Transverse colon (tissue), 4 donors: Measurements from ENCODE around the gene MCM8. TPM values are rescaled to one million over a fixed set of nuclear protein-coding genes. Genes with fewer than 3 reads are reported as not detected.

Source experiments
- DNase-seq: peaks from one replicate; pipeline ENCODE4 v3.0.0-alpha.2; 2019
- H3K27ac ChIP-seq, 4 donors: fragments of 200-600 bp; sonication (generic); 2 replicates each; pipeline ENCODE4 v1.5.1; 2016 to 2018; ENCODE audit warnings: inconsistent platforms in 4 of 4
- H3K27me3 ChIP-seq: fragments of 200-600 bp; sonication (generic); 2 replicates; pipeline ENCODE4 v1.5.1; 2017; ENCODE audit warnings: inconsistent platforms
- H3K36me3 ChIP-seq, 4 donors: fragments of 200-600 bp; sonication (generic); 2 replicates each; pipeline ENCODE4 v1.5.1; 2017 to 2019; ENCODE audit warnings: inconsistent platforms in 4 of 4
- H3K4me1 ChIP-seq, 4 donors: fragments of 200-600 bp; sonication (generic); 2 replicates each; pipeline ENCODE4 v1.5.1; 2017 to 2020; ENCODE audit warnings: inconsistent platforms in 4 of 4
- H3K4me3 ChIP-seq, 4 donors: fragments of 200-600 bp; sonication (generic); 1 replicate in 1 of 4; 2 replicates in 3 of 4; pipeline versions ENCODE4 v1.5.1 to v1.6.1; 2017 to 2019; ENCODE audit warnings: inconsistent platforms in 4 of 4
- H3K9me3 ChIP-seq, 2 donors: fragments of 200-600 bp; sonication (generic); 2 replicates each; pipeline ENCODE4 v1.5.1; 2017 to 2019; ENCODE audit warnings: inconsistent platforms in 2 of 2
- CTCF ChIP-seq, 5 experiments: fragments of 200-600 bp in 3 of 5; fragments of 450-650 bp in 2 of 5; sonication (generic) in 3 of 5; IDR thresholded peaks; 1 replicate in 2 of 5; 2 replicates in 3 of 5; pipeline ENCODE4 v1.5.1; 2016 to 2017; ENCODE audit warnings: antibody characterized with exemption in 5 of 5, inconsistent platforms in 3 of 5, mild to moderate bottlenecking in 2 of 5, moderate library complexity in 1 of 5
- EP300 ChIP-seq: sonication (generic); formaldehyde crosslinking; IDR thresholded peaks from one replicate; pipeline ENCODE4 v1.6.1; 2017; ENCODE audit warnings: antibody characterized with exemption, low read depth
- POLR2A ChIP-seq: fragments of 450-650 bp; IDR thresholded peaks from one replicate; pipeline ENCODE4 v1.6.1; 2016; ENCODE audit warnings: antibody characterized with exemption, mild to moderate bottlenecking, moderate library complexity
- POLR2AphosphoS5 ChIP-seq, 3 donors: sonication (generic); formaldehyde crosslinking; IDR thresholded peaks; one replicate each; pipeline ENCODE4 v1.6.1; 2016; ENCODE audit warnings: antibody characterized with exemption in 3 of 3
- WGBS, 2 donors: methylation state at CpG; one replicate each; pipeline ENCODE4 v1.1.5; 2018; ENCODE audit warnings: low coverage in 1 of 2; 5-methylcytosine and 5-hydroxymethylcytosine counted together
- in situ Hi-C, 4 donors: fragments of 200-750 bp; cut with MboI; loops; one replicate each; pipeline versions ENCODE4 v1.15.0 to v1.15.1; 2017; ENCODE audit warnings: low sequenced_read_pairs in 3 of 4, low pct_ligation_motif_present in 1 of 4, low pct_unique_long_range_greater_than_20kb in 1 of 4
- intact Hi-C: fragments of 100-400 bp; cut with DNase I; formaldehyde crosslinking; loops from one replicate; pipeline ENCODE4 v1.15.1; 2023; ENCODE audit warnings: low total_unique reads
- total RNA-seq, 4 donors: library from RNA; depleted of rRNA; stranded (reverse); fragments of >200 nt; gene quantifications; one replicate each; pipeline ENCODE4 v1.1.0, GENCODE V29; 2016

MCM8 gene
- total RNA-seq, 4 donors from 2014 or later, result 2.6 to 8.6 (median 4.7) TPM

DNA sequence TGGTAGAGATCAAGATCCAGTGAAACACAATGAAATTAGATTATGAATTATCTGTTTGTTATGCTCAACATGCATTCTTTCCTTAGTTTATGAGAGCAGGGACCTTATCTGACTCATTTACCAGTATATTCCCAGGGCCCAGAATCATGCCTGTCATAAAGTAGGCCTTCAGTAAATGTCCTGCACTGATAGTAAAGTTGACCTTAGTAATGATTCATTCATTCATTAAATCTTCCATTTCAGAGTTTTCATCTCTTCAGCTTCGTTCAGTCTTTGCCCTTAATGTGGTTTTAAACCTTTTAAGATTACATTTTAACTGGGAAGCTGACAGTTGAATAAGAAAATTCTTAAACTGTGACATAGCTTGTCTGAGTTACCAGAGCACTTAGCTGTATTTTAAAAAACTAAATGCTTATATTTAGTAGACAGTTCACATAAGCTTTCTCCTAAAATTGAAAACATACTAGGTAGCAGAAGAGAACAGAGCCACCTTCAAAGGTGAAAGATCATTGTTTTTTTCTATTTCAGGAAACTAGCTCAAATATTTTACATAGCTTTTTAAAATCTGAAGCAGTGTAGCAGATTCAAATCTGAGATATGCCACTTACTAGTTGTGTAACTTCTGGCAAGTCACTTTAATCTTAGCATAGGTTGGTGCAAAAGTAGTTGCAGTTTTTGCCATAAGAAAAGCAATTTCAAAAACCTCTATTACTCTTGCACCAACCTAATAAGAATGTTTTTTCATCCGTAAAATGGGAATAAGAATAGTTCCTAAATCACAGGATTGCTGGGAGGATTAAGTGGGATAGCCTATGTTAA is 41.4 kb downstream of the MCM8 start:
- Histone ChIP-seq H3K27ac (peak overlapping the region in 2 of 4 donors; percentile 33 to 39), H3K27me3 (no peaks in the 10 kb centered on the region), H3K4me1 (peaks cover 0 to 3% (median 0%) of the 10 kb centered on the region in 4 donors), H3K9me3 (no peaks in the 10 kb centered on the region), H3K4me3 (no peak overlapping the region), H3K36me3 (peaks cover 0 to 24% (median 5%) of the 10 kb centered on the region in 4 donors)
- WGBS, 2 donors, result 62 to 68% methylated on average over 2 of the region's 2 CpGs
- TF ChIP-seq EP300, result no peak
- TF ChIP-seq POLR2AphosphoS5 (IDR thresholded peaks at IDR 0.05), result no peak
- intact Hi-C loops, result no loop called here
- in situ Hi-C loops, result loop anchor here in 1 of 4 donors (10.0 kb wide), 1 partner anchor 47 kb away; no protein-coding TSS in a partner anchor
- DNase-seq, result no peak

DNA sequence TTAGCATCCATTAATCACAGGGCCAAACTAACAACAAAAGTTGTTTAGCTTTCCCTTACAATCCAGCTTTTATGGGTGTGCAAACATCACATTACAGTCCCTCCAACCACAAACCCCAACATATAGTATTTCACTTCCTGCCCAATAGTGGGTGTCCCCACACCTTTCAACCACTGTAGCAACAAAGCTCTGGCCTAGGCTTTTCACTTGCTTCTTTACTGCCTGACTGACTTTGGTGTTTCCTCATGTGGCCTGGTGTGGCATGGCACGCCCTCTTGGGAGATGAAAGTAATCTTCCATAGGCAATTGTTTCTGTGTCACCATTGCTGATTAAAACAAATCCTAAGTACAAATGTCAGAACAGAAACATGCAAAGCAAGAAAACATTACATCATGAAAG is 46.3 kb downstream of the MCM8 start:
- H3K27me3 ChIP-seq, result no peaks in the 10 kb centered on the region
- TF ChIP-seq POLR2AphosphoS5 (IDR thresholded peaks at IDR 0.05) (no peak), POLR2A (no peak), CTCF (IDR thresholded peaks at IDR 0.05) (peak in 3 of 5 experiments; percentile 13 to 27 (median 20))
- H3K36me3 ChIP-seq, result peaks cover 0 to 7% (median 0%) of the 10 kb centered on the region in 4 donors
- H3K27ac ChIP-seq, result no peak overlapping the region
- intact Hi-C loops, result no loop called here
- in situ Hi-C loops, result loop anchor here in 1 of 4 donors (10.0 kb wide), 1 partner anchor 52 kb away; no protein-coding TSS in a partner anchor
- H3K9me3 ChIP-seq, result no peaks in the 10 kb centered on the region
- no peak overlapping the region for H3K4me3 ChIP-seq
- peak; percentile 22 for DNase-seq
- WGBS, 2 donors, result 38 to 47% methylated on average over 1 of the region's 1 CpG
- peaks cover 0 to under 1% (median 0%) of the 10 kb centered on the region in 4 donors for H3K4me1 ChIP-seq

GRCh38 chr20:5999783-6000182 is 49.3 kb downstream of the MCM8 start:
- peaks cover 0 to 7% (median 0%) of the 10 kb centered on the region in 4 donors for H3K36me3 ChIP-seq
- in situ Hi-C loops, result loop anchor here in 1 of 4 donors (10.0 kb wide), 1 partner anchor 55 kb away; no protein-coding TSS in a partner anchor
- no peaks in the 10 kb centered on the region for H3K4me1 ChIP-seq
- DNase-seq, result no peak
- intact Hi-C loops, result no loop called here
- H3K4me3 ChIP-seq, result no peak overlapping the region
- 95 to 99% methylated on average over 9 of the region's 9 CpGs for WGBS, 2 donors
- no peak overlapping the region for H3K27ac ChIP-seq
- no peaks in the 10 kb centered on the region for H3K9me3 ChIP-seq
- no peaks in the 10 kb centered on the region for H3K27me3 ChIP-seq
- TF ChIP-seq POLR2AphosphoS5 (IDR thresholded peaks at IDR 0.05), result no peak
- TF ChIP-seq EP300, result no peak
- TF ChIP-seq CTCF (IDR thresholded peaks at IDR 0.05), result no peak
- TF ChIP-seq POLR2A, result no peak

DNA sequence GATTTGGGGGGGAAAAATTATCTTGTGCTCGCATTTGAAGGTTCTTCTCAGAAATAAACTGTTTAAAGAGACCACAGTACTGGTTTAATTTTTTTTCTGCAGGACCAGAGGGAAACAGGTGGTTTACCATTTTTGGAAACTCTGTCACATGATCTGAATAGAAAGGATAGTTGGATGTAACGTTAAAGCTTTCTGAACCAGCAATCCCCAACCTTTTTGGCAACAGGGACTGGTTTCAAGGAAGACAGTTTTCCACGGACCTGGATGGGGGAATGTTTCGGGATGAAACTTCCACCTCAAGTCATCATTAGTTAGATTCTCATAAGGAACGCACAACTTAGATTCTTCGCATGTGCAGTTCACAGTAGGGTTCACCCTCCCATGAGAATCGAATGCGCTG is 50.4 kb downstream of the MCM8 start:
- no peak for TF ChIP-seq EP300
- TF ChIP-seq POLR2A, result no peak
- no peak for TF ChIP-seq CTCF (IDR thresholded peaks at IDR 0.05)
- TF ChIP-seq POLR2AphosphoS5 (IDR thresholded peaks at IDR 0.05), result no peak

More for the DNA sequence above, 50.4 kb downstream of the MCM8 start:
- in situ Hi-C loops (no loop called here), intact Hi-C loops (no loop called here)
- no peak for DNase-seq
- no peaks in the 10 kb centered on the region for H3K27me3 ChIP-seq
- H3K36me3 ChIP-seq, result no peaks in the 10 kb centered on the region
- H3K9me3 ChIP-seq, result no peaks in the 10 kb centered on the region
- peaks cover 3 to 7% (median 5%) of the 10 kb centered on the region in 4 donors for H3K4me1 ChIP-seq
- H3K27ac ChIP-seq, result no peak overlapping the region
- H3K4me3 ChIP-seq, result no peak overlapping the region
- 59 to 87% methylated on average over 2 to 8 of the region's 8 CpGs for WGBS, 2 donors
